Mesothelial cell of epicardium (in vitro differentiated cells): ENCODE measurements around the gene CCDC91. TPM values are rescaled to one million over a fixed set of nuclear protein-coding genes. Genes with fewer than 3 reads are reported as not detected.

Source experiments
- DNase-seq, 2 experiments: peaks; one replicate each; pipeline ENCODE4 v3.0.0; 2021; ENCODE audit warnings: low spot score in 2 of 2; ENCODE audit not compliant: unreplicated experiment in 2 of 2
- H3K27ac Mint-ChIP-seq: 2 replicates; pipeline ENCODE4 v1.8.0; 2021; ENCODE audit warnings: mixed read lengths
- H3K27me3 Mint-ChIP-seq: 2 replicates; pipeline ENCODE4 v1.8.0; 2021; ENCODE audit warnings: low read depth, mixed read lengths
- H3K36me3 Mint-ChIP-seq: 2 replicates; pipeline ENCODE4 v1.8.0; 2021; ENCODE audit warnings: mixed read lengths
- H3K4me1 Mint-ChIP-seq: 2 replicates; pipeline ENCODE4 v1.8.0; 2021; ENCODE audit warnings: mixed read lengths
- H3K4me3 Mint-ChIP-seq: 2 replicates; pipeline ENCODE4 v1.8.0; 2021; ENCODE audit warnings: mild to moderate bottlenecking, moderate library complexity, mixed read lengths
- H3K9me3 Mint-ChIP-seq: 2 replicates; pipeline ENCODE4 v1.8.0; 2021; ENCODE audit warnings: mixed read lengths
- total RNA-seq: library from RNA; stranded (reverse); gene quantifications from 3 replicates; pipeline ENCODE4 v1.2.1, GENCODE V29; 2021
- TF ChIP-seq, protein P1 (sequence below): fragments of 200-600 bp; sonication (generic); IDR thresholded peaks from one replicate; pipeline ENCODE4 v1.5.0; 2021; ENCODE audit warnings: antibody characterized with exemption; ENCODE audit not compliant: unreplicated experiment

Gene CCDC91
- total RNA-seq, 1 donor from 2014 or later = 30.7 TPM

DNA sequence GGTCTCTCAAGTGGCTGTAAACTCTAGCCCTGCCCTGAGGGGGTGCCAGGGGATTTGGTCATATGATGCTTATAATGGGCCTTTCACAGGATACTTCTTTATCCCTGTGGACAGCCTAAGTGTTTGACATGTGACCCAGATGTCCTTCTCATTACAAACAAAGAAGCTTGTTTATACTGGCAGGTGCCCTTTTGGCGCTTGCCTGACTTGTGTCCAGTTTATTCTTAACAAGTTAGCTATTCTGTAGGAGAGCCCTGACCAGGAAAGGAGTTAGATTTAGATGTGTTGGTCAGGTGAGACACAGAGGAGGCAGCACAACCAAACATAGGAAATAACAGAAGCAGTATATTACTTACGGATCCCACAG is 51.9 kb downstream of the CCDC91 start:
- no peak for DNase-seq
- Mint-ChIP-seq H3K9me3 (peaks cover 41% of the 10 kb centered on the region), H3K4me3 (no peak overlapping the region), H3K4me1 (no peaks in the 10 kb centered on the region), H3K27ac (no peak overlapping the region), H3K27me3 (no peaks in the 10 kb centered on the region), H3K36me3 (peaks cover 12% of the 10 kb centered on the region)
- TF ChIP-seq, protein P1, sequence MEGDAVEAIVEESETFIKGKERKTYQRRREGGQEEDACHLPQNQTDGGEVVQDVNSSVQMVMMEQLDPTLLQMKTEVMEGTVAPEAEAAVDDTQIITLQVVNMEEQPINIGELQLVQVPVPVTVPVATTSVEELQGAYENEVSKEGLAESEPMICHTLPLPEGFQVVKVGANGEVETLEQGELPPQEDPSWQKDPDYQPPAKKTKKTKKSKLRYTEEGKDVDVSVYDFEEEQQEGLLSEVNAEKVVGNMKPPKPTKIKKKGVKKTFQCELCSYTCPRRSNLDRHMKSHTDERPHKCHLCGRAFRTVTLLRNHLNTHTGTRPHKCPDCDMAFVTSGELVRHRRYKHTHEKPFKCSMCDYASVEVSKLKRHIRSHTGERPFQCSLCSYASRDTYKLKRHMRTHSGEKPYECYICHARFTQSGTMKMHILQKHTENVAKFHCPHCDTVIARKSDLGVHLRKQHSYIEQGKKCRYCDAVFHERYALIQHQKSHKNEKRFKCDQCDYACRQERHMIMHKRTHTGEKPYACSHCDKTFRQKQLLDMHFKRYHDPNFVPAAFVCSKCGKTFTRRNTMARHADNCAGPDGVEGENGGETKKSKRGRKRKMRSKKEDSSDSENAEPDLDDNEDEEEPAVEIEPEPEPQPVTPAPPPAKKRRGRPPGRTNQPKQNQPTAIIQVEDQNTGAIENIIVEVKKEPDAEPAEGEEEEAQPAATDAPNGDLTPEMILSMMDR = no peak

DNA sequence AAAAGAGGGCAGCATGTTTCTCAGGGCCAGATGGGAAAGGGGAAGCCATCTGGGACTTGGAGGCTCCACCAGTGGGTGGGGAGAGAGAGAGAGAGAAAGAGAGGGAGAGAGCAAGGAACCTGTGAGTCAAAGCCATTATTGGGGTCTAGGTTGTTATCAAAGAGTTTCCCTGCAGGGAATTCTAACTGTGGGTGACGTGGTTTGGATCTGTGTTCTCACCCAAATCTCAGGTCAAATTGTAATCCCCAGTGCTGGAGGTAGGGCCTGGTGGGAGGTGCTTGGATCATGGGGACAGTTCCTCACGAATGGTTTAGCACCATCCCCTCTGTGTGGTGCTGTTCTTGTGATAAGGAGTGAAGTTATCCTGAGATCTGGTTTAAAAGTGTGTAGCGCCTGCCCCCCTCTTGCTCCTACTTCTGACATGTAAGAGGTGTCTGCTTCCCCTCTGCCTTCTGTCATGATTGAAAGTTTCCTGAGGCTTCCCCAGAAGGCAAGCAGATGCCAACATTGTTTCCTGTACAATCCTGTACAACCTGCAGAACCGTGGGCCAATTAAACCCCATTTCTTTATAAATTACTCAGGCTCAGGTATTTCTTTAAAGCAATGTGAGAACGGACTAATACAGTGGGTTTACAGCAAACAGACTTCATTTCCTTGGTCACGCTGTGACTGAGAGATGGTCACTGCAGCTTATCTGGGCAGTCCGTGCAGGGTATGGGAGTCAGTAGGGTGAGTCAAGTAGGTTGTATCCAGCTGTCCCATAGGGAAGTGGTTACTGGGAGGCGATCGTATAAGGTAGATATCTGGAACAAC is 52.4 kb downstream of the CCDC91 start:
- H3K27ac Mint-ChIP-seq = no peak overlapping the region

DNA sequence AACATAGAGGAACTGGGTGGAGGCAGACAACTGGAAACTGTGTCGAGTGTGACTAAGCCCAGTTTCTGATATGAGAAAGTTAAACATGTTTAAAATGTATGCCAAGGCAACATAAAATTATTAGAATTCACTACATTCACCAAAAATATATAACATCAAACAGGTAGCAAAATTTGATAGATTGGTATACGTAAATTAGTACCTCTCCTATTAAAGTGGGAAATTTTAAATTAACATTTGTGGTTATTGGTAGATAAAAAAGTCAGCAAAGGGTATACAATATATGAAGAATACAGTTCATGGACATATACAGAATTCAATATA is 53.0 kb downstream of the CCDC91 start:
- H3K9me3 Mint-ChIP-seq = peaks cover 34% of the 10 kb centered on the region
- H3K27ac Mint-ChIP-seq = no peak overlapping the region
- H3K4me3 Mint-ChIP-seq = no peak overlapping the region
- TF ChIP-seq, protein P1 = no peak
- no peaks in the 10 kb centered on the region for H3K4me1 Mint-ChIP-seq
- DNase-seq = no peak
- H3K36me3 Mint-ChIP-seq = peaks cover 9% of the 10 kb centered on the region
- H3K27me3 Mint-ChIP-seq = no peaks in the 10 kb centered on the region

More for the DNA sequence above, 52.4 kb downstream of the CCDC91 start:
- TF ChIP-seq, protein P1 = no peak
- Mint-ChIP-seq H3K27me3 (no peaks in the 10 kb centered on the region), H3K4me1 (no peaks in the 10 kb centered on the region), H3K36me3 (peaks cover 9% of the 10 kb centered on the region), H3K9me3 (peaks cover 37% of the 10 kb centered on the region), H3K4me3 (no peak overlapping the region)
- DNase-seq = no peak

DNA sequence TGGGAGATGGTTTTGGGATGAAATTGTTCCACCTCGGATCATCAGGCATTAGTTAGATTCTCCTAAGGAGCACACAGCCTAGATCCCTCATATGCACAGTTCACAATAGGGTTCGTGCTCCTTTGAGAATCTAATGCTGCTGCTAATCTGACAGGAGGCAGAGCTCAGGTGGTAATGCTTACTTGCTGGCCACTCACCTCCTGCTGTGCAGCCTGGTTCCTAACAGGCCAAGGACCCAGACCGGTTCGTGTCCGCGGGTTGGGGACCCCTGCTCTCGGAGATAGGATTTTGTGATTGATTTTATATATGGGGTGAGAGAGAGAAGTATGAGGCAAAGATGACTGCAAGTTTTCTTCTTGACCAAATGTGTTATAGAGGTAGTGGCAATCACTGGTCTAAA is 57.5 kb downstream of the CCDC91 start:
- no peaks in the 10 kb centered on the region for H3K27me3 Mint-ChIP-seq
- peaks cover 13% of the 10 kb centered on the region for H3K4me1 Mint-ChIP-seq
- H3K9me3 Mint-ChIP-seq = peaks cover 29% of the 10 kb centered on the region
- H3K27ac Mint-ChIP-seq = no peak overlapping the region
- peaks cover 11% of the 10 kb centered on the region for H3K36me3 Mint-ChIP-seq
- TF ChIP-seq, protein P1 = no peak
- no peak for DNase-seq
- H3K4me3 Mint-ChIP-seq = no peak overlapping the region

DNA sequence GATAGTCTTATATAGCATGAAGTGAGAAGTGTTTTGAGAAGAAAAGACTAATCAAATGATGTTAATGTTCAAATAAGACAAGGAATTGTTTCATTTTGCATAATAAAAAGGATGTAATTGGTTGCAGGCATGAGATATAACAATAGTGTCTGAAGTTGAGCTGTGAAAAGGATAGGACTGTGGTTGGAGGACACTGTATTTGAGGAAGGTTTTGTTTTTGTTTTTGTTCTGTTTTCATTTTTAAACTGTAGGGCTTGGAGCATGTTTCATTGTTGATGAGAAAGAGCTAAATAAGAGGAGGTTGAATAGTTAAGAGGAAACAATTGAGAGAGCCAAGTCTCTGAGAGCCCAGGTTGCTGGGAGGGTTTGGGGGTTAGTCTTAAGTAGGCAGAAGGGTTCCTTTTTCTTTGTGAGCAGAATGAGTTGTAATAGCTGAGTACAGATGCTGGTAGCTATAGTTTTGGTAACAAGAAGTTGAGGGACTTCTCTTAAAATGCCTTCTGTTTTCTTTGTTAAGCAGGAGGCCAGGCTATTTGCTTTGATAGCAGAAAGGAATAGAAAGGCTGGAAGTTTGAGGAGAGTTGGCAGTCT is 58.4 kb downstream of the CCDC91 start:
- Mint-ChIP-seq H3K27ac (peak overlapping the region; percentile 26), H3K36me3 (peaks cover 11% of the 10 kb centered on the region), H3K4me3 (no peak overlapping the region), H3K27me3 (no peaks in the 10 kb centered on the region), H3K4me1 (peaks cover 13% of the 10 kb centered on the region), H3K9me3 (peaks cover 33% of the 10 kb centered on the region)
- DNase-seq = no peak
- TF ChIP-seq, protein P1 = no peak
